ENCODE measurements around the gene C3.

C3 gene

DNA sequence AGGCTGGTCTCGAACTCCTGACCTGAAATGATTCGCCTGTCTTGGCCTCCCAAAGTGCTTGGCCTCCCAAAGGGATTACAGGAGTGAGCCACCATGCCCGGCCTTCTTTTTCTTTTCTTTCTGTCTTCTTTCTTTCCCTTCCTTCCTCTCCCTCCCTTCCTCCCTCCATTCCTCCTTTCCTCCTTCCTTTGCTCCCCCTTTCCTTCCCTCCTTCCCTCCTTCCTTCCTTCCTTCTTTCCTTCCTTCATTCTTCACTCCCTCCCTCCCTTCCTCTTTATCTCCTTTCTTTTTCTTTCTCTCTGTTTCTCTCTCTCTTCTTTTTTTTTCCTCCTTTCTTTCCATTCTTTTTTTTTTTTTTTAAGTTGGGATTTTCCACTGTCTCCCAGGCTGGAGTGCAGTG lies 12.1 kb downstream of the C3 start:
- Histone ChIP-seq H3K4me3 (ENCODE audit: severe bottlenecking) (no peak overlapping the region), H3K4me1 (ENCODE audit: insufficient read depth, poor library complexity, severe bottlenecking) (no peaks in the 10 kb centered on the region), H3K27ac (ENCODE audit: poor library complexity, severe bottlenecking) (no peak overlapping the region), H3K9me3 (ENCODE audit: severe bottlenecking) (no peaks in the 10 kb centered on the region), H3K36me3 (ENCODE audit: low read depth) (no peaks in the 10 kb centered on the region), H3K27me3 (ENCODE audit: insufficient read depth, poor library complexity, severe bottlenecking) (no peaks in the 10 kb centered on the region)
- TF ChIP-seq, protein P1, sequence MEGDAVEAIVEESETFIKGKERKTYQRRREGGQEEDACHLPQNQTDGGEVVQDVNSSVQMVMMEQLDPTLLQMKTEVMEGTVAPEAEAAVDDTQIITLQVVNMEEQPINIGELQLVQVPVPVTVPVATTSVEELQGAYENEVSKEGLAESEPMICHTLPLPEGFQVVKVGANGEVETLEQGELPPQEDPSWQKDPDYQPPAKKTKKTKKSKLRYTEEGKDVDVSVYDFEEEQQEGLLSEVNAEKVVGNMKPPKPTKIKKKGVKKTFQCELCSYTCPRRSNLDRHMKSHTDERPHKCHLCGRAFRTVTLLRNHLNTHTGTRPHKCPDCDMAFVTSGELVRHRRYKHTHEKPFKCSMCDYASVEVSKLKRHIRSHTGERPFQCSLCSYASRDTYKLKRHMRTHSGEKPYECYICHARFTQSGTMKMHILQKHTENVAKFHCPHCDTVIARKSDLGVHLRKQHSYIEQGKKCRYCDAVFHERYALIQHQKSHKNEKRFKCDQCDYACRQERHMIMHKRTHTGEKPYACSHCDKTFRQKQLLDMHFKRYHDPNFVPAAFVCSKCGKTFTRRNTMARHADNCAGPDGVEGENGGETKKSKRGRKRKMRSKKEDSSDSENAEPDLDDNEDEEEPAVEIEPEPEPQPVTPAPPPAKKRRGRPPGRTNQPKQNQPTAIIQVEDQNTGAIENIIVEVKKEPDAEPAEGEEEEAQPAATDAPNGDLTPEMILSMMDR (IDR thresholded peaks at IDR 0.05; ENCODE audit: poor library complexity, severe bottlenecking) = no peak
- no peak for DNase-seq (ENCODE audit: low spot score)
- ATAC-seq (ENCODE audit: low read depth) = no peak

DNA sequence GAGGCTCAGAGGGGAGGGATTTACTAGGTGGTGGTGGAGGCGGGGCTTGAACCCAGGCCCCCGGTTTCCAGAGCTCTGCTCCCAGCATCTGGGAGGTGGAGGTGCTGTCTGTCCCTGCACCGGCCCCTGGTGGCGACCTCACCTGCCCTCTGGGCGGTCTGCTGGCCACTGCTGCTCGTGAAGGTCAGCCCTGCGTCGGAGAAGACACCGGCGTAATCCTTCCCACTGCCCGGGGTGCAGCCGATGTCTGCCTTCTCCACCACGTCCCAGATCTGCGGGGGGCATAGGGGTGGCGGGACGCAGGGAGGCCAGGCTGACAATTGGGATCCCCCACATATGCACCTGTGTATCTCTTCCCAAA lies 12.8 kb downstream of the C3 start:
- TF ChIP-seq, protein P1 (IDR thresholded peaks at IDR 0.05; ENCODE audit: poor library complexity, severe bottlenecking) = no peak
- Histone ChIP-seq H3K9me3 (ENCODE audit: severe bottlenecking) (no peaks in the 10 kb centered on the region), H3K36me3 (ENCODE audit: low read depth) (no peaks in the 10 kb centered on the region), H3K27me3 (ENCODE audit: insufficient read depth, poor library complexity, severe bottlenecking) (no peaks in the 10 kb centered on the region), H3K4me1 (ENCODE audit: insufficient read depth, poor library complexity, severe bottlenecking) (no peaks in the 10 kb centered on the region), H3K27ac (ENCODE audit: poor library complexity, severe bottlenecking) (no peak overlapping the region), H3K4me3 (ENCODE audit: severe bottlenecking) (no peak overlapping the region)
- DNase-seq (ENCODE audit: low spot score) (no peak), ATAC-seq (ENCODE audit: low read depth) (no peak)

DNA sequence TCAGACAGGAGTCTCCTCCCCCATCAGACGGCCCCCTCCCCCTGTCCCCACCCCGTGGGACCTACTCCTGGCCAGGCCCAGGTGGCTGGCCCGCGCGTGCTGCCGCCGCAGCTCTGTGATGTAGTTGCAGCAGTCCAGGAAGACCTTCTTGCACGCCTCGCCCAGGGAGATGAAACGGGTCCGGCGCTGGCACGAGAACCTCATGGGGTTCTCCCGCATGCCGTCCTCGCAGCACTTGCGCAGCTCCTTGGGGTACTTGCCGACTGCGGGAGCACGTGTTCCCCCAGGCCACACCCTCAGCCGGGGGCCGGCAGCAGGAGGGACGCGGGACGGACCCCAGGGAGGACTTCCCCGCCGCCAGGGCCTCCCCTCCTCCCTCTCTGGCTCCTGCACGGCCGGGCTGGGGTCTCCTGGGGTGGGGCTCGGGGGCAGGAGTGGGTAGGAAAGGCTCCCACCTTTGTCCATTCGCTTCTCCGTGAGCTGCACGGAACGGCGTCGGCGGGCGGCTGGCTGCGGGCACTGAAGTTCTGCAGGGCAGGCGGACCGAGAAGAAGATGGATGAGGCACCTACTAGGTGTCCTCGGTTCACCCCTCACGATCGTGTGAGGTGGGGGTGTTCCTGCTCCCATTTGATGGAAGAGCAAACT lies 13.3 kb downstream of the C3 start:
- ATAC-seq (ENCODE audit: low read depth) (no peak), DNase-seq (ENCODE audit: low spot score) (no peak)

DNA sequence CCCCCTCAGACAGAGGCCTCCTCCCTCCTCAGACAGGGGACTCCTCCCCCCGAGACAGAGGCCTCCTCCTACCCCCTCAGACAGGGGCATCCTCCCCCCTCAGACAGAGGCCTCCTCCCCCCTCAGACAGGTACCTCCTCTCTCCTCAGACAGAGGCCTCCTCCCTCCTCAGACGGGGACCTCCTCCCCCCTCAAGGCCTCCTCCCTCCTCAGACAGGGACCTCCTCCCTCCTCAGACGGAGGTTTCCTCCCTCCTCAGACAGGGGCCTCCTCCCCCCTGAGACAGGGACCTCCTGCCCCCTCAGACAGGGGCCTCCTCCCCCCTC lies 13.9 kb downstream of the C3 start:
- Histone ChIP-seq H3K36me3 (ENCODE audit: low read depth) (no peaks in the 10 kb centered on the region), H3K27ac (ENCODE audit: poor library complexity, severe bottlenecking) (no peak overlapping the region), H3K4me1 (ENCODE audit: insufficient read depth, poor library complexity, severe bottlenecking) (no peaks in the 10 kb centered on the region), H3K27me3 (ENCODE audit: insufficient read depth, poor library complexity, severe bottlenecking) (no peaks in the 10 kb centered on the region), H3K9me3 (ENCODE audit: severe bottlenecking) (no peaks in the 10 kb centered on the region), H3K4me3 (ENCODE audit: severe bottlenecking) (no peak overlapping the region)
- no peak for ATAC-seq (ENCODE audit: low read depth)
- TF ChIP-seq, protein P1 (IDR thresholded peaks at IDR 0.05; ENCODE audit: poor library complexity, severe bottlenecking) = no peak
- no peak for DNase-seq (ENCODE audit: low spot score)

More for the DNA sequence above, 13.3 kb downstream of the C3 start:
- Histone ChIP-seq H3K36me3 (ENCODE audit: low read depth) (no peaks in the 10 kb centered on the region), H3K4me3 (ENCODE audit: severe bottlenecking) (no peak overlapping the region), H3K27me3 (ENCODE audit: insufficient read depth, poor library complexity, severe bottlenecking) (no peaks in the 10 kb centered on the region), H3K4me1 (ENCODE audit: insufficient read depth, poor library complexity, severe bottlenecking) (no peaks in the 10 kb centered on the region), H3K27ac (ENCODE audit: poor library complexity, severe bottlenecking) (no peak overlapping the region), H3K9me3 (ENCODE audit: severe bottlenecking) (no peaks in the 10 kb centered on the region)
- TF ChIP-seq, protein P1 (IDR thresholded peaks at IDR 0.05; ENCODE audit: poor library complexity, severe bottlenecking) = no peak

DNA sequence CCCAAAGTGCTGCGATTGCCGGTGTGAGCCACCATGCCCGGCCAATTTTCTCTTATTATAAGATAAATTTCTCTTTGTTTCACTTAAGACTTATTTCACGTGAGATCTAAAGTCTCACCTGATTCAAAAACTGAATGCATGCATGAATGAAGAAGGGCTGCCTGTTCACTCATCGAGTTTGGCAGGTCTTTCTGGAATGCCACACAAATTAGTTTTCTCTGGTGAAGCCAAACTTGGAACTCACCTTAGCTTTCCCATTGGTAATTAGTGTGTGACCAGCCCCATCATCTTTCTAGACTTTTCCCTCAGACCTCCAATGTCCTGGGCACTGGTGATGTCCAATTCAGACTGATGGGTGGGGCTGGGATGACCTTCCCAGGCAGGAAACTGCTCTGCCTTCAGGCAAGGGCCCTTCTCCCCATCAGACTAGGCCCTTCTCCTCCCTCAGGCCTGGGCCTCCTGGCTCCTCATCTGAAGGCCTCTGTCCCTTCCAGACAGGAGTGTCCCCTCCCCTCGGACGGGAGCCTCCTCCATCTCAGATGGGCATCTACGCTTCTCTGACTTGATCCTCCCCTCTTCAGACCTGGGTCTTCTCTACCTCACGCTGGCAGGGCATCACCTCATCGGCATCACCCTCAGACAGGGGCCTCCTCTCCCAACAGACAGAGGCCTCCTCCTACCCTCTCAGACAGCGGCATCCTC lies 14.4 kb downstream of the C3 start:
- no peak for ATAC-seq (ENCODE audit: low read depth)
- TF ChIP-seq, protein P1 (IDR thresholded peaks at IDR 0.05; ENCODE audit: poor library complexity, severe bottlenecking) = no peak

More for the DNA sequence above, 14.4 kb downstream of the C3 start:
- H3K27ac ChIP-seq (ENCODE audit: poor library complexity, severe bottlenecking) = no peak overlapping the region
- no peaks in the 10 kb centered on the region for H3K9me3 ChIP-seq (ENCODE audit: severe bottlenecking)
- no peaks in the 10 kb centered on the region for H3K36me3 ChIP-seq (ENCODE audit: low read depth)
- no peaks in the 10 kb centered on the region for H3K4me1 ChIP-seq (ENCODE audit: insufficient read depth, poor library complexity, severe bottlenecking)
- DNase-seq (ENCODE audit: low spot score) = no peak
- H3K4me3 ChIP-seq (ENCODE audit: severe bottlenecking) = no peak overlapping the region
- no peaks in the 10 kb centered on the region for H3K27me3 ChIP-seq (ENCODE audit: insufficient read depth, poor library complexity, severe bottlenecking)

Measured in RWPE2 (cell line).